ENCODE data around the gene MRM2. TPM values are rescaled to one million over a fixed set of nuclear protein-coding genes. Genes with fewer than 3 reads are reported as not detected.

Gene MRM2
- total and polyA plus RNA-seq, 10 of the 15 experiments (the other 5 are each of a cell fraction or from before 2014, with no cell fraction given): 43.2 to 128 (median 71.4) TPM

DNA sequence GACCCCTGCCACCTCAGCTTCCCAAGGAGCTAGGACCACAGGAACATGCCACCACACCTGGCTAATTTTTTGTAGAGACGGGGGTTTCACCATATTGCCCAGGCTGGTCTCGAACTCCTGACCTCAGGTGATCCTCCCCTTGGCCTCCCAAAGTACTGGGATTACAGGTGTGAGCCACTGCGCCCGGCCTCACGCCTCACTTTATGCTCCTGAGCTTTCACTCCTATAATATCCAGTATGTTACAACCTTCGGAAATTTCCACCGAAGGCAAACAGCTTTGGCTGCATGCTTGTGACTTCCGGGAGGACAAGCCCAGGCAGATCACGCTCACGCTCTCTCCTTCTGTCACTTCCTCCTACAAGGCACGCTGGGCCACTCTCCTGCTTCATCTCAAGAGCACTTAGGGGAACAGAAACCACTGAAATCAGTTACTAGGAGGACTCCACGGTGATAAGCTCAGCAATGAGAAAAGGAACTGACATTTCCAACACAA lies 4.8 kb downstream of the MRM2 start (continued):
- TF ChIP-seq, protein P1, sequence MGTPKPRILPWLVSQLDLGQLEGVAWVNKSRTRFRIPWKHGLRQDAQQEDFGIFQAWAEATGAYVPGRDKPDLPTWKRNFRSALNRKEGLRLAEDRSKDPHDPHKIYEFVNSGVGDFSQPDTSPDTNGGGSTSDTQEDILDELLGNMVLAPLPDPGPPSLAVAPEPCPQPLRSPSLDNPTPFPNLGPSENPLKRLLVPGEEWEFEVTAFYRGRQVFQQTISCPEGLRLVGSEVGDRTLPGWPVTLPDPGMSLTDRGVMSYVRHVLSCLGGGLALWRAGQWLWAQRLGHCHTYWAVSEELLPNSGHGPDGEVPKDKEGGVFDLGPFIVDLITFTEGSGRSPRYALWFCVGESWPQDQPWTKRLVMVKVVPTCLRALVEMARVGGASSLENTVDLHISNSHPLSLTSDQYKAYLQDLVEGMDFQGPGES (IDR thresholded peaks at IDR 0.05): no peak
- TF ChIP-seq MYB (IDR thresholded peaks at IDR 0.05; ENCODE audit: borderline replicate concordance, low read depth, low read length) (no peak), SMAD5 (IDR thresholded peaks at IDR 0.05; ENCODE audit: low read depth) (no peak; the same call in 1 of the 2 replicates), SIX5 (IDR thresholded peaks at IDR 0.05; ENCODE audit: low read depth, low read length, severe bottlenecking) (no peak), BHLHE40 (IDR thresholded peaks at IDR 0.05; ENCODE audit: borderline replicate concordance in 1 of 2, low read depth in 2 of 2, low read length in 1 of 2) (peak; percentile 94 to 95), ZZZ3 (IDR thresholded peaks at IDR 0.05; ENCODE audit: control insufficient read depth, insufficient read length, low read depth) (no peak), DPF2 (IDR thresholded peaks at IDR 0.05) (peak; percentile 85), SMAD1 (IDR thresholded peaks at IDR 0.05; ENCODE audit: low read depth, partially characterized antibody) (peak; percentile 73), ZBTB4 (CRISPR knock-in tag; IDR thresholded peaks at IDR 0.05) (peak; percentile 89), IKZF2 (IDR thresholded peaks at IDR 0.05) (peak; percentile 86 to 87), TBL1XR1 (IDR thresholded peaks at IDR 0.05; ENCODE audit: low read depth, low read length) (peak; percentile 25; the same call in 1 of the 2 replicates), HDGF (IDR thresholded peaks at IDR 0.05) (peak; percentile 55; the same call in 1 of the 2 replicates), CHD2 (IDR thresholded peaks at IDR 0.05; ENCODE audit: borderline replicate concordance, low read depth, low read length) (peak; percentile 63; the same call in 1 of the 2 replicates), TCF3 (IDR thresholded peaks at IDR 0.05; ENCODE audit: borderline replicate concordance, insufficient read depth, low read depth, low read length) (no peak; the same call in 1 of the 2 replicates), GATAD2B (conservative IDR thresholded peaks at IDR 0.05; ENCODE audit: low read depth) (0 out of 2 replicates have a peak, but pooled peaks have one; percentile 64), RUNX3 (IDR thresholded peaks at IDR 0.05; ENCODE audit: low read length) (peak; percentile 88), MTA3 (IDR thresholded peaks at IDR 0.05; ENCODE audit: borderline replicate concordance, low read length) (no peak; the same call in 1 of the 2 replicates)
- TF ChIP-seq, protein P2, sequence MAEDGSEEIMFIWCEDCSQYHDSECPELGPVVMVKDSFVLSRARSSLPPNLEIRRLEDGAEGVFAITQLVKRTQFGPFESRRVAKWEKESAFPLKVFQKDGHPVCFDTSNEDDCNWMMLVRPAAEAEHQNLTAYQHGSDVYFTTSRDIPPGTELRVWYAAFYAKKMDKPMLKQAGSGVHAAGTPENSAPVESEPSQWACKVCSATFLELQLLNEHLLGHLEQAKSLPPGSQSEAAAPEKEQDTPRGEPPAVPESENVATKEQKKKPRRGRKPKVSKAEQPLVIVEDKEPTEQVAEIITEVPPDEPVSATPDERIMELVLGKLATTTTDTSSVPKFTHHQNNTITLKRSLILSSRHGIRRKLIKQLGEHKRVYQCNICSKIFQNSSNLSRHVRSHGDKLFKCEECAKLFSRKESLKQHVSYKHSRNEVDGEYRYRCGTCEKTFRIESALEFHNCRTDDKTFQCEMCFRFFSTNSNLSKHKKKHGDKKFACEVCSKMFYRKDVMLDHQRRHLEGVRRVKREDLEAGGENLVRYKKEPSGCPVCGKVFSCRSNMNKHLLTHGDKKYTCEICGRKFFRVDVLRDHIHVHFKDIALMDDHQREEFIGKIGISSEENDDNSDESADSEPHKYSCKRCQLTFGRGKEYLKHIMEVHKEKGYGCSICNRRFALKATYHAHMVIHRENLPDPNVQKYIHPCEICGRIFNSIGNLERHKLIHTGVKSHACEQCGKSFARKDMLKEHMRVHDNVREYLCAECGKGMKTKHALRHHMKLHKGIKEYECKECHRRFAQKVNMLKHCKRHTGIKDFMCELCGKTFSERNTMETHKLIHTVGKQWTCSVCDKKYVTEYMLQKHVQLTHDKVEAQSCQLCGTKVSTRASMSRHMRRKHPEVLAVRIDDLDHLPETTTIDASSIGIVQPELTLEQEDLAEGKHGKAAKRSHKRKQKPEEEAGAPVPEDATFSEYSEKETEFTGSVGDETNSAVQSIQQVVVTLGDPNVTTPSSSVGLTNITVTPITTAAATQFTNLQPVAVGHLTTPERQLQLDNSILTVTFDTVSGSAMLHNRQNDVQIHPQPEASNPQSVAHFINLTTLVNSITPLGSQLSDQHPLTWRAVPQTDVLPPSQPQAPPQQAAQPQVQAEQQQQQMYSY (CRISPR knock-in tag; IDR thresholded peaks at IDR 0.05): no peak
- TF ChIP-seq, protein P3, sequence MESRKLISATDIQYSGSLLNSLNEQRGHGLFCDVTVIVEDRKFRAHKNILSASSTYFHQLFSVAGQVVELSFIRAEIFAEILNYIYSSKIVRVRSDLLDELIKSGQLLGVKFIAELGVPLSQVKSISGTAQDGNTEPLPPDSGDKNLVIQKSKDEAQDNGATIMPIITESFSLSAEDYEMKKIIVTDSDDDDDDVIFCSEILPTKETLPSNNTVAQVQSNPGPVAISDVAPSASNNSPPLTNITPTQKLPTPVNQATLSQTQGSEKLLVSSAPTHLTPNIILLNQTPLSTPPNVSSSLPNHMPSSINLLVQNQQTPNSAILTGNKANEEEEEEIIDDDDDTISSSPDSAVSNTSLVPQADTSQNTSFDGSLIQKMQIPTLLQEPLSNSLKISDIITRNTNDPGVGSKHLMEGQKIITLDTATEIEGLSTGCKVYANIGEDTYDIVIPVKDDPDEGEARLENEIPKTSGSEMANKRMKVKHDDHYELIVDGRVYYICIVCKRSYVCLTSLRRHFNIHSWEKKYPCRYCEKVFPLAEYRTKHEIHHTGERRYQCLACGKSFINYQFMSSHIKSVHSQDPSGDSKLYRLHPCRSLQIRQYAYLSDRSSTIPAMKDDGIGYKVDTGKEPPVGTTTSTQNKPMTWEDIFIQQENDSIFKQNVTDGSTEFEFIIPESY (IDR thresholded peaks at IDR 0.05): peak; percentile 5; the same call in 1 of the 2 replicates
